Fibroblast of lung (primary cell): ENCODE data around the gene TEX35. TPM values are rescaled to one million over a fixed set of nuclear protein-coding genes. Genes with fewer than 3 reads are reported as not detected.

Experiments
- DNase-seq, 2 donors: peaks; one replicate each; pipeline versions ENCODE4 v3.0.0 to v3.0.0-alpha.2; 2010; ENCODE audit warnings: low read depth in 2 of 2
- H2AFZ ChIP-seq: 2 replicates; pipeline ENCODE4 v1.5.1; 2012; ENCODE audit warnings: low read length, control low read depth, inconsistent platforms
- H3K27ac ChIP-seq: 2 replicates; pipeline ENCODE4 v1.5.1; 2011; ENCODE audit warnings: low read length, control low read depth; ENCODE audit not compliant: insufficient read depth
- H3K27me3 ChIP-seq: 2 replicates; pipeline ENCODE4 v1.5.1; 2011; ENCODE audit warnings: mild to moderate bottlenecking, low read length; ENCODE audit not compliant: control insufficient read depth, insufficient read depth
- H3K36me3 ChIP-seq: 2 replicates; pipeline ENCODE4 v1.5.1; 2011; ENCODE audit warnings: low read length; ENCODE audit not compliant: control insufficient read depth, insufficient read depth
- H3K4me1 ChIP-seq: 2 replicates; pipeline ENCODE4 v1.5.1; 2011; ENCODE audit warnings: low read length; ENCODE audit not compliant: control insufficient read depth, insufficient read depth; ENCODE audit errors: extremely low read depth
- H3K4me2 ChIP-seq: 2 replicates; pipeline ENCODE4 v1.5.1; 2011; ENCODE audit warnings: low read length, control low read depth; ENCODE audit not compliant: insufficient read depth; ENCODE audit errors: extremely low read depth
- H3K4me3 ChIP-seq, 4 experiments: fragments of 200-600 bp in 1 of 4; sonication (generic) in 1 of 4; replicated peaks in 1 of 4; 2 replicates each; pipeline ENCODE4 v1.5.1; 2011 to 2016; ENCODE audit warnings: low read length in 4 of 4, low read depth in 3 of 4, mild to moderate bottlenecking in 3 of 4, control low read depth in 2 of 4, inconsistent platforms in 1 of 4, mixed read lengths in 1 of 4; ENCODE audit not compliant: insufficient read depth in 1 of 4; ENCODE audit errors: control extremely low read depth in 1 of 4
- H3K79me2 ChIP-seq: 2 replicates; pipeline ENCODE4 v1.5.1; 2012; ENCODE audit warnings: mild to moderate bottlenecking, low read length, inconsistent platforms; ENCODE audit not compliant: control insufficient read depth, insufficient read depth
- H3K9ac ChIP-seq: 2 replicates; pipeline ENCODE4 v1.5.1; 2011; ENCODE audit warnings: mild to moderate bottlenecking, low read length, control low read depth; ENCODE audit not compliant: insufficient read depth
- H3K9me3 ChIP-seq: 2 replicates; pipeline ENCODE4 v1.5.1; 2012; ENCODE audit warnings: low read depth, low read length; ENCODE audit not compliant: control insufficient read depth, insufficient read depth
- H4K20me1 ChIP-seq: 2 replicates; pipeline ENCODE4 v1.5.1; 2011; ENCODE audit warnings: low read length; ENCODE audit not compliant: control insufficient read depth, insufficient read depth; ENCODE audit errors: extremely low read depth
- CTCF ChIP-seq, 2 donors: IDR thresholded peaks in 1 of 2; conservative IDR thresholded peaks in 1 of 2; 1 replicate in 1 of 2; 2 replicates in 1 of 2; pipeline ENCODE4 v1.5.1; 2011 to 2012; ENCODE audit warnings: low read length in 2 of 2, control low read depth in 1 of 2, inconsistent platforms in 1 of 2, low read depth in 1 of 2, mild to moderate bottlenecking in 1 of 2
- EZH2 ChIP-seq: IDR thresholded peaks from 2 replicates; pipeline ENCODE4 v1.5.1; 2012; ENCODE audit warnings: low read length, control low read depth, mild to moderate bottlenecking; ENCODE audit errors: missing control alignments
- polyA plus RNA-seq, 2 donors: library from polyadenylated mRNA; depleted of rRNA in 1 of 2; stranded (reverse) in 1 of 2; unstranded in 1 of 2; fragments of >200 nt; gene quantifications; 2 replicates each; pipeline ENCODE4 v1.2.1, GENCODE V29; 2011 to 2012; ENCODE audit warnings: missing spikeins in 1 of 2
- total RNA-seq: library from RNA; depleted of rRNA; stranded (reverse); fragments of >200 nt; gene quantifications from 2 replicates; pipeline ENCODE4 v1.2.1, GENCODE V29; 2014

Gene TEX35
- total and polyA plus RNA-seq, 2 donors (not counting 1 experiment from before 2014, with no cell fraction given) = 0.24 TPM; not detected in 1

DNA sequence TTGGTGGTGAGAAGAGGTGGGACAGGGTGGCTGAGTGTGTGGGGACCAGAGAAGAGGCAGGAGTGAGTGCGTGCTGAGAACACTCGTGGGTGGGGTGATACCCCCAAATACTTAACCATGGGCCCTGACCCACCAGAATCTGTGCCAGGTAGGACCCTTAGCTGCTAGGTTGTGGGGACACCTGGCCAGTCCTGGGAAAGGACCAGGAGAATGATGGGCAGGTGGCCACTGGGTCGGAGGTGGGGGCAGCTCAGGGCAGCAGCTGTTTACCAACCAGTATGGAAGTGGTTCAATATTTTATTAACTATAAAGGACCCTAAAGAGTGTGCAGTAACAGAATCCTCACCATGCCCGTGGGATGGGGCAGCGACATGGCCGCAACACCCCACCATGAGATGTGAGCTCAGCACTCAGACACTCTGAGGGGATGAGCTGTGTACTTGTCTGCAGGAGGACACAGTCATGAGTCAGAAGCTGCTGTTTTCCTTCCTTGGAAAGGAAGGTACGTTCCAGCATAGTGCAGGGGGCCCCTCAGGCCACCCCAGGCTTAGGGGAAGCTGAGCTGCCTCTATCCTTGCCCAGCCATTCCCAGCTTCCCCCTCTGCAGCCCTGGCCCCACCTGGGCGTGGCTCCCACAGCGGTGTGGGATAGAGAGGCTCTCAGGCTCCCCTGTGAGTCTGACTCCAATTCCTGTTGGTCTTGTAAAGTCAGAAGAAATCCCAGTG lies 25.4 kb downstream of the TEX35 start:
- no peak overlapping the region for H2AFZ ChIP-seq
- H3K4me2 ChIP-seq = no peak overlapping the region
- DNase-seq = peak; percentile 40 to 83
- no peaks in the 10 kb centered on the region for H3K27me3 ChIP-seq
- TF ChIP-seq CTCF (conservative IDR thresholded peaks at IDR 0.05 in 1 of 2, IDR thresholded peaks at IDR 0.05 in 1 of 2; ENCODE audit: low read depth in 1 of 2, low read length in 2 of 2) (no peak), EZH2 (no peak)
- no peaks in the 10 kb centered on the region for H3K79me2 ChIP-seq
- H3K36me3 ChIP-seq = no peaks in the 10 kb centered on the region
- no peaks in the 10 kb centered on the region for H3K9me3 ChIP-seq
- H3K4me3 ChIP-seq = no peak overlapping the region
- H3K4me1 ChIP-seq = peaks cover 44% of the 10 kb centered on the region
- no peak overlapping the region for H3K9ac ChIP-seq
- peak overlapping the region; percentile 86 for H3K27ac ChIP-seq
- H4K20me1 ChIP-seq = no peaks in the 10 kb centered on the region

GRCh38 chr1:178539291-178539690 lies 26.4 kb downstream of the TEX35 start:
- no peaks in the 10 kb centered on the region for H3K27me3 ChIP-seq
- H3K79me2 ChIP-seq = peaks cover 5% of the 10 kb centered on the region
- no peak overlapping the region for H3K4me3 ChIP-seq
- no peak overlapping the region for H3K9ac ChIP-seq
- H4K20me1 ChIP-seq = no peaks in the 10 kb centered on the region
- no peaks in the 10 kb centered on the region for H3K36me3 ChIP-seq
- no peak overlapping the region for H3K27ac ChIP-seq
- peak in 1 of 2 donors; percentile 15 for DNase-seq
- H3K9me3 ChIP-seq = no peaks in the 10 kb centered on the region
- no peak overlapping the region for H3K4me2 ChIP-seq
- TF ChIP-seq EZH2 (no peak), CTCF (conservative IDR thresholded peaks at IDR 0.05 in 1 of 2, IDR thresholded peaks at IDR 0.05 in 1 of 2; ENCODE audit: low read depth in 1 of 2, low read length in 2 of 2) (no peak)
- peaks cover 46% of the 10 kb centered on the region for H3K4me1 ChIP-seq
- no peak overlapping the region for H2AFZ ChIP-seq

DNA sequence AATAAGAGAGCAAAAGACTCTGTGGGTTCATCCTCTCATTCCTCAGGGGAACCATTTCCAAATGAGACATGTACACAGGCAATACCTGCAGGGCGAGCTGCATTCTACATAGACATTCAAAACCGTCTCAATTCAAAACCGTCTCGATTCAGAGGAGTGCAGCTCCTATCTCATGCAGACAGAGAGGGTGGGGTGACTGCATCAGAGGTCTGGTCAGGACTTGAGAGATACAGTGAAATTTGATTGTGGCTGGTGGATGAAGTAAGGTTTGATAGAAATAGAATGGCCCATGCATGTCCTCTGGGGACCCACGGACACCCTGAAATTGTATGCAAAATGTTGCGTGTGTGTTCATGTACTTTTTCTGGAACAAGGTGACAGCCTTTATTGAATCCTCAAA lies 27.3 kb downstream of the TEX35 start:
- Histone ChIP-seq H3K4me1 (peaks cover 46% of the 10 kb centered on the region), H3K36me3 (no peaks in the 10 kb centered on the region), H3K27ac (no peak overlapping the region), H3K4me3 (no peak overlapping the region), H4K20me1 (no peaks in the 10 kb centered on the region), H3K27me3 (no peaks in the 10 kb centered on the region), H3K79me2 (peaks cover 13% of the 10 kb centered on the region), H2AFZ (no peak overlapping the region), H3K4me2 (no peak overlapping the region), H3K9me3 (no peaks in the 10 kb centered on the region), H3K9ac (no peak overlapping the region)
- DNase-seq = no peak
- no peak for TF ChIP-seq EZH2
- no peak for TF ChIP-seq CTCF (conservative IDR thresholded peaks at IDR 0.05 in 1 of 2, IDR thresholded peaks at IDR 0.05 in 1 of 2; ENCODE audit: low read depth in 1 of 2, low read length in 2 of 2)
